Measurements from ENCODE around the gene AIM2. TPM values are rescaled to one million over a fixed set of nuclear protein-coding genes. Genes with fewer than 3 reads are reported as not detected.

Gene AIM2
- total RNA-seq, 2 donors from 2014 or later = 37.6 to 103 TPM

- peak overlapping the region; percentile 64 to 84 for H3K4me3 Mint-ChIP-seq
- H3K27ac Mint-ChIP-seq = peak overlapping the region; percentile 96
- peaks cover 57% of the 10 kb centered on the region for H3K4me1 Mint-ChIP-seq (ENCODE audit: low read depth)
- no peaks in the 10 kb centered on the region for H3K36me3 Mint-ChIP-seq (ENCODE audit: insufficient read depth in 2 of 2)
- DNase-seq = no peak
- H3K27me3 Mint-ChIP-seq (ENCODE audit: low read depth) = no peaks in the 10 kb centered on the region
- peak in 1 of 2 donors; percentile 13 for ATAC-seq (replicated peaks in 1 of 2)
- H3K9me3 Mint-ChIP-seq = no peaks in the 10 kb centered on the region
These were observed 14.0 kb upstream of the AIM2 start for GRCh38 chr1:159090286-159091179.

DNA sequence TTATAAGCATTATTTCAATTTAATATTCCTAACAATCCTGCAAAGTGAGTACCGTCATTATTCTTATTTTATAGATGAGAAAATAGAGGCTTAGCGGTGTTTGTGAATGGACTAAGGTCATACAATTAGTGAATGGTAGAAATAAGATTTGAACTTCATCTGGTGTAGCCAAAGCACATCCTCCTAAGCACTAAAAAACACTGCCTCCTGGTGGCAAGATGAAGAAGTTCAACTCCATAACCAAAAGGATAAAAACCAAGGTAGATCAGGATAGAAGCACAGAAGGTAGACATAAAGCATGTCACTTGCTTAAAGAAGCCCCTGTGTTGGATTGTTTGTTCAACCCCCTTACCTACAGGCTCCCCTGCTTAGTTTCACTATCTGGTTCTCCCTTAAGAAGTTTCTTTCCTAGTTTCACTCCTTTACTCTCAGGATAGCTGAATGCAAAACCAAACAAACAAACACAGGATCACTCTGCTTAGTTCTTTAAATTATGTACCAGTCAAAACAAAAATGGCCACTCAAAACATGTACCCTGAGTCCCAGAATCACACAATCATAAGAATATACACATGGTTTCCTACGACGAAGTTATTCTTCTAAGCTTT, 12.7 kb upstream of the AIM2 start:
- Mint-ChIP-seq H3K9me3 (no peaks in the 10 kb centered on the region), H3K4me3 (peak overlapping the region; percentile 64 to 84), H3K27me3 (ENCODE audit: low read depth) (no peaks in the 10 kb centered on the region), H3K27ac (peak overlapping the region; percentile 96), H3K36me3 (ENCODE audit: insufficient read depth in 2 of 2) (no peaks in the 10 kb centered on the region), H3K4me1 (ENCODE audit: low read depth) (peaks cover 57% of the 10 kb centered on the region)
- DNase-seq = peak; percentile 15 to 56
- peak; percentile 1 to 4 for ATAC-seq (replicated peaks in 1 of 2)

DNA sequence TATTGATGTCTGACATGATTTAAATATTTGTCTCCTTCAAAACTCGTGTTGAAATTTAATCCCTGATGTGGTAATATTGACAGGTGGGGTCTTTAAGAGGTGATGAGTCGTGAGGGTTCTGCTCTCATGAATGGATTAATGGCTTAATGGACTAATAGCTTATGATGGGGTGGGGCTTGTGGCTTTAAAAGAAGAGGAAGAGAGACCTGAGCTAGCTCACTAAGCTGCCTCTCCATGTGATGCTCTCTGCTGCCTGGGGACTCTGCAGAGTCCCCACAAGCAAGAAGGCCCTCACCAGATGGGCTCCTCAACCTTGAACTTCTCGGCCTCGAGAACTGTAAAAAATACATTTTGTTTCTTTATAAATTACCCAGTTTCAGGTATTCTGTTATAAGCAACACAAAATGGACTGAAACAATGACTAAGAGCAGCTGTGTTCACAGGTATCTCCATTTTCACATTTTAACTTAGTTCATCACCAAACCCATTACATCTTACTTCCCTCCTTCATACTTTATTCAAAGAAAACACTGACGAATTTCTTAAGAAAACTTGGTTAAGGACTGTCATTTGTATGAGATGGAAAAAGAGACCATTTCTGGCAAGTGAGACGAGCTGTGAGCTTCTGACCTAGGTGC, 12.1 kb upstream of the AIM2 start:
- peak overlapping the region; percentile 96 for H3K27ac Mint-ChIP-seq
- H3K4me1 Mint-ChIP-seq (ENCODE audit: low read depth) = peaks cover 57% of the 10 kb centered on the region
- DNase-seq = no peak
- no peaks in the 10 kb centered on the region for H3K27me3 Mint-ChIP-seq (ENCODE audit: low read depth)
- no peaks in the 10 kb centered on the region for H3K9me3 Mint-ChIP-seq
- ATAC-seq (replicated peaks in 1 of 2) = peak; percentile 40 to 53
- peak overlapping the region; percentile 64 to 84 for H3K4me3 Mint-ChIP-seq
- no peaks in the 10 kb centered on the region for H3K36me3 Mint-ChIP-seq (ENCODE audit: insufficient read depth in 2 of 2)

- H3K4me3 Mint-ChIP-seq = peak overlapping the region; percentile 64 to 84
- H3K36me3 Mint-ChIP-seq (ENCODE audit: insufficient read depth in 2 of 2) = no peaks in the 10 kb centered on the region
- peaks cover 57% of the 10 kb centered on the region for H3K4me1 Mint-ChIP-seq (ENCODE audit: low read depth)
- peak overlapping the region; percentile 96 for H3K27ac Mint-ChIP-seq
- no peaks in the 10 kb centered on the region for H3K27me3 Mint-ChIP-seq (ENCODE audit: low read depth)
- DNase-seq (no peak), ATAC-seq (replicated peaks in 1 of 2) (peak in 1 of 2 donors; percentile 21)
- H3K9me3 Mint-ChIP-seq = no peaks in the 10 kb centered on the region
These were observed 11.5 kb upstream of the AIM2 start for GRCh38 chr1:159088050-159088449.

DNA sequence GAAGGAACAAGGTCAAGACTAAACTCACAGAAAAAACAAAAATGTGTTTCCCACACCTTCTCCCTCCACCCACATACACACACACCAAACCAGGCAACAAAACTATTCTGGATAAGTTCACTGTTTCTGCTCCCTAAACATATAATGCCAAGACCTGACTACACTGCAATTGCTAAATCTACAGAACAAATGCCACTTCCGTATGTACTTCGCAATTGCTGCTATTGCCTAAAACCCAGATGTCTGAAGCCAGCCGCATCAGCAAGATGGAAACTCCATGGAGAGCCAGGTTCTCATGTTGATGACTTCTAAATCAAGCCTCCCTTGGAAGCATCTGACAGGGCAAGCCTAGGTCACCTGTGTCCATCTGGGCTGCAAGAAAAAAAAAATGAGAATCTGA, 8.3 kb upstream of the AIM2 start:
- no peak overlapping the region for H3K27ac Mint-ChIP-seq
- H3K36me3 Mint-ChIP-seq (ENCODE audit: insufficient read depth in 2 of 2) = no peaks in the 10 kb centered on the region
- H3K9me3 Mint-ChIP-seq = no peaks in the 10 kb centered on the region
- DNase-seq (no peak), ATAC-seq (replicated peaks in 1 of 2) (no peak)
- H3K4me3 Mint-ChIP-seq = no peak overlapping the region
- peaks cover 38% of the 10 kb centered on the region for H3K4me1 Mint-ChIP-seq (ENCODE audit: low read depth)
- no peaks in the 10 kb centered on the region for H3K27me3 Mint-ChIP-seq (ENCODE audit: low read depth)

GRCh38 chr1:159084152-159084551, 7.6 kb upstream of the AIM2 start:
- no peak overlapping the region for H3K27ac Mint-ChIP-seq

GRCh38 chr1:159083013-159083412, 6.4 kb upstream of the AIM2 start:
- DNase-seq = no peak
- Mint-ChIP-seq H3K4me1 (ENCODE audit: low read depth) (peaks cover 37% of the 10 kb centered on the region), H3K9me3 (peaks cover 0 to 2% of the 10 kb centered on the region in 2 donors), H3K36me3 (ENCODE audit: insufficient read depth in 2 of 2) (no peaks in the 10 kb centered on the region), H3K4me3 (no peak overlapping the region), H3K27ac (no peak overlapping the region), H3K27me3 (ENCODE audit: low read depth) (no peaks in the 10 kb centered on the region)
- ATAC-seq (replicated peaks in 1 of 2) = no peak

More at GRCh38 chr1:159084152-159084551, 7.6 kb upstream of the AIM2 start:
- Mint-ChIP-seq H3K4me1 (ENCODE audit: low read depth) (peaks cover 38% of the 10 kb centered on the region), H3K27me3 (ENCODE audit: low read depth) (no peaks in the 10 kb centered on the region), H3K9me3 (no peaks in the 10 kb centered on the region), H3K4me3 (no peak overlapping the region), H3K36me3 (ENCODE audit: insufficient read depth in 2 of 2) (no peaks in the 10 kb centered on the region)
- DNase-seq (no peak), ATAC-seq (replicated peaks in 1 of 2) (no peak)

- H3K4me1 Mint-ChIP-seq (ENCODE audit: low read depth) = peaks cover 39% of the 10 kb centered on the region
- no peak overlapping the region for H3K4me3 Mint-ChIP-seq
- H3K27ac Mint-ChIP-seq = no peak overlapping the region
- H3K9me3 Mint-ChIP-seq = peaks cover 0 to 2% of the 10 kb centered on the region in 2 donors
- DNase-seq (no peak), ATAC-seq (replicated peaks in 1 of 2) (no peak)
- no peaks in the 10 kb centered on the region for H3K36me3 Mint-ChIP-seq (ENCODE audit: insufficient read depth in 2 of 2)
- no peaks in the 10 kb centered on the region for H3K27me3 Mint-ChIP-seq (ENCODE audit: low read depth)
These were observed 5.1 kb upstream of the AIM2 start for GRCh38 chr1:159081626-159082025.

- Mint-ChIP-seq H3K36me3 (ENCODE audit: insufficient read depth in 2 of 2) (peaks cover 4% of the 10 kb centered on the region in 2 donors), H3K9me3 (peaks cover 0 to 2% of the 10 kb centered on the region in 2 donors), H3K4me1 (ENCODE audit: low read depth) (peaks cover 53% of the 10 kb centered on the region), H3K4me3 (peak overlapping the region in 1 of 2 donors; percentile 53), H3K27ac (peak overlapping the region; percentile 83), H3K27me3 (ENCODE audit: low read depth) (no peaks in the 10 kb centered on the region)
- ATAC-seq (replicated peaks in 1 of 2) (peak in 1 of 2 donors; percentile 9), DNase-seq (no peak)
These were observed 3.0 kb upstream of the AIM2 start for GRCh38 chr1:159079525-159079924.

- Mint-ChIP-seq H3K27me3 (ENCODE audit: low read depth) (no peaks in the 10 kb centered on the region), H3K36me3 (ENCODE audit: insufficient read depth in 2 of 2) (peaks cover 8 to 13% of the 10 kb centered on the region in 2 donors), H3K27ac (peak overlapping the region; percentile 99), H3K9me3 (peaks cover 0 to 2% of the 10 kb centered on the region in 2 donors), H3K4me1 (ENCODE audit: low read depth) (peaks cover 59% of the 10 kb centered on the region), H3K4me3 (peak overlapping the region; percentile 87 to 99)
- ATAC-seq (replicated peaks in 1 of 2) = peak; percentile 86 to 88
- peak; percentile 96 to 99 for DNase-seq
These were observed 775 bp upstream of the AIM2 start for GRCh38 chr1:159077120-159077961.

- peak overlapping the region; percentile 98 for H3K27ac Mint-ChIP-seq
- H3K27me3 Mint-ChIP-seq (ENCODE audit: low read depth) = no peaks in the 10 kb centered on the region
- ATAC-seq (replicated peaks in 1 of 2) (peak in 1 of 2 donors; percentile 22), DNase-seq (no peak)
- no peaks in the 10 kb centered on the region for H3K9me3 Mint-ChIP-seq
- H3K36me3 Mint-ChIP-seq (ENCODE audit: insufficient read depth in 2 of 2) = peaks cover 27 to 35% of the 10 kb centered on the region in 2 donors
- peak overlapping the region; percentile 59 to 94 for H3K4me3 Mint-ChIP-seq
- H3K4me1 Mint-ChIP-seq (ENCODE audit: low read depth) = peaks cover 70% of the 10 kb centered on the region
These were observed 4.5 kb downstream of the AIM2 start for GRCh38 chr1:159071970-159072582.

DNA sequence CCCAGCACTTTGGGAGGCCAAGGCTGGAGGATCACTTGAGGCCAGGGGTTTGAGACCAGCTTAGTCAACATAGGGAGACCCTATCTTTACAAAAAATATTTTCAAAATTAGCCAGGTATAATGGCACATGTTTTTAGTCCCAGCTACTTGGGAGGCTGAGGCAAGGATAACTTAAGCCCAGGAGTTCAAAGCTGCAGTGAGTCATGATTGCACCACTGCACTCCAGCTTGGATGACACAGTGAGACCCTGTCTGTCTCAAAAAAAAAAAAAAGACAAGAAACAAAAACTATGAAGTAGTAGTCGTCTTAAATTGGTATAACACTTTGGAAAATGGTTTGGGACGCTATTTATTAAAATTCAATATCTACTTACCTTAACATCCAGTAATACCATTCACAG, 7.7 kb downstream of the AIM2 start:
- H3K27me3 Mint-ChIP-seq (ENCODE audit: low read depth) = no peaks in the 10 kb centered on the region
- peak overlapping the region; percentile 16 to 35 for H3K4me3 Mint-ChIP-seq
- peaks cover 55% of the 10 kb centered on the region for H3K4me1 Mint-ChIP-seq (ENCODE audit: low read depth)
- peak overlapping the region; percentile 84 for H3K27ac Mint-ChIP-seq
- DNase-seq = no peak
- ATAC-seq (replicated peaks in 1 of 2) = no peak
- H3K36me3 Mint-ChIP-seq (ENCODE audit: insufficient read depth in 2 of 2) = peaks cover 30 to 45% of the 10 kb centered on the region in 2 donors
- no peaks in the 10 kb centered on the region for H3K9me3 Mint-ChIP-seq

All from activated T-cell treated with anti-CD3 and anti-CD28 coated beads, Interleukin-2, amount 50 U/mL, for 72 hours (primary cell).